ENCODE data around the gene FBXO22. TPM values are rescaled to one million over a fixed set of nuclear protein-coding genes. Genes with fewer than 3 reads are reported as not detected.

Gene FBXO22
- total RNA-seq, 1 donor, result 45.8 TPM

GRCh38 chr15:75925440-75925839, 21.8 kb downstream of the FBXO22 start:
- no peak for TF ChIP-seq CTCF (IDR thresholded peaks at IDR 0.05; ENCODE audit: insufficient read depth, low read depth, low read length)
- H3K4me3 ChIP-seq (ENCODE audit: low read depth, low read length), result no peak overlapping the region

GRCh38 chr15:75926931-75927330, 23.3 kb downstream of the FBXO22 start:
- no peak for TF ChIP-seq CTCF (IDR thresholded peaks at IDR 0.05; ENCODE audit: insufficient read depth, low read depth, low read length)
- no peak for DNase-seq (ENCODE audit: low read depth)
- H3K4me3 ChIP-seq (ENCODE audit: low read depth, low read length), result no peak overlapping the region

More at GRCh38 chr15:75925440-75925839, 21.8 kb downstream of the FBXO22 start:
- no peak for DNase-seq (ENCODE audit: low read depth)

GRCh38 chr15:75927601-75928000, 23.9 kb downstream of the FBXO22 start:
- no peak overlapping the region for H3K4me3 ChIP-seq (ENCODE audit: low read depth, low read length)
- no peak for TF ChIP-seq CTCF (IDR thresholded peaks at IDR 0.05; ENCODE audit: insufficient read depth, low read depth, low read length)
- no peak for DNase-seq (ENCODE audit: low read depth)

- peak; percentile 40 for TF ChIP-seq CTCF (IDR thresholded peaks at IDR 0.05; ENCODE audit: insufficient read depth, low read depth, low read length)
- peak; percentile 29 for DNase-seq (ENCODE audit: low read depth)
- H3K4me3 ChIP-seq (ENCODE audit: low read depth, low read length), result no peak overlapping the region
These were observed 25.3 kb downstream of the FBXO22 start for GRCh38 chr15:75928680-75929608.

- no peak for DNase-seq (ENCODE audit: low read depth)
- no peak overlapping the region for H3K4me3 ChIP-seq (ENCODE audit: low read depth, low read length)
- TF ChIP-seq CTCF (IDR thresholded peaks at IDR 0.05; ENCODE audit: insufficient read depth, low read depth, low read length), result no peak
These were observed 26.3 kb downstream of the FBXO22 start for GRCh38 chr15:75929799-75930565.

- no peak for DNase-seq (ENCODE audit: low read depth)
- no peak for TF ChIP-seq CTCF (IDR thresholded peaks at IDR 0.05; ENCODE audit: insufficient read depth, low read depth, low read length)
- no peak overlapping the region for H3K4me3 ChIP-seq (ENCODE audit: low read depth, low read length)
These were observed 27.2 kb downstream of the FBXO22 start for GRCh38 chr15:75930866-75931265.
